Endodermal cell (in vitro differentiated cells): ENCODE measurements around the gene ADD1. TPM values are rescaled to one million over a fixed set of nuclear protein-coding genes. Genes with fewer than 3 reads are reported as not detected.

Experiments used
- DNase-seq: peaks from one replicate; pipeline ENCODE4 v3.0.0-alpha.2; 2017
- H3K27ac ChIP-seq: 2 replicates; pipeline ENCODE4 v1.5.1; 2013; ENCODE audit warnings: mild to moderate bottlenecking, low read depth, low read length, moderate library complexity
- H3K27me3 ChIP-seq: 2 replicates; pipeline ENCODE4 v1.6.1; 2013; ENCODE audit warnings: mild to moderate bottlenecking, low read length, moderate library complexity; ENCODE audit not compliant: insufficient read depth, control insufficient read depth, poor library complexity, severe bottlenecking
- H3K36me3 ChIP-seq: 2 replicates; pipeline ENCODE4 v1.7.0; 2013; ENCODE audit warnings: mild to moderate bottlenecking, low read length, moderate library complexity; ENCODE audit not compliant: control insufficient read depth, insufficient read depth
- H3K4me1 ChIP-seq: one replicate; pipeline ENCODE4 v1.7.0; 2013; ENCODE audit warnings: low read length; ENCODE audit not compliant: control insufficient read depth, insufficient read depth
- H3K4me3 ChIP-seq: 2 replicates; pipeline ENCODE4 v1.5.1; 2013; ENCODE audit warnings: mild to moderate bottlenecking, low read length, moderate library complexity
- H3K9ac ChIP-seq: 2 replicates; pipeline ENCODE4 v1.6.1; 2013; ENCODE audit warnings: mild to moderate bottlenecking, low read length, moderate library complexity; ENCODE audit not compliant: poor library complexity, severe bottlenecking; ENCODE audit errors: extremely low read depth
- H3K9me3 ChIP-seq: 2 replicates; pipeline ENCODE4 v1.6.1; 2013; ENCODE audit warnings: mild to moderate bottlenecking, low read length, moderate library complexity; ENCODE audit not compliant: control insufficient read depth
- H3K27ac Mint-ChIP-seq: 2 replicates; pipeline ENCODE4 v1.8.0; 2020; ENCODE audit warnings: mixed read lengths
- H3K27me3 Mint-ChIP-seq: 2 replicates; pipeline ENCODE4 v1.8.0; 2021; ENCODE audit warnings: mild to moderate bottlenecking, mixed read lengths; ENCODE audit not compliant: insufficient read depth
- H3K36me3 Mint-ChIP-seq: 2 replicates; pipeline ENCODE4 v1.8.0; 2020; ENCODE audit warnings: low read depth, mixed read lengths
- H3K4me1 Mint-ChIP-seq: 2 replicates; pipeline ENCODE4 v1.8.0; 2020; ENCODE audit warnings: mixed read lengths
- H3K4me3 Mint-ChIP-seq: 2 replicates; pipeline ENCODE4 v1.8.0; 2020; ENCODE audit warnings: mild to moderate bottlenecking, moderate library complexity, mixed read lengths
- H3K9me3 Mint-ChIP-seq: 2 replicates; pipeline ENCODE4 v1.8.0; 2020; ENCODE audit warnings: mild to moderate bottlenecking, mixed read lengths
- CTCF ChIP-seq: fragments of 200-600 bp; sonication (generic); conservative IDR thresholded peaks from 2 replicates; pipeline ENCODE4 v1.5.0; 2021; ENCODE audit warnings: antibody characterized with exemption, mild to moderate bottlenecking
- WGBS, 2 experiments: methylation state at CpG; one replicate each; pipeline versions ENCODE4 v1.1.5 to v1.1.7; 2013; ENCODE audit warnings: missing lambda C conversion rate in 2 of 2, mixed read lengths in 1 of 2; ENCODE audit not compliant: insufficient coverage in 1 of 2, insufficient read length in 1 of 2; 5-methylcytosine and 5-hydroxymethylcytosine counted together
- total RNA-seq, 2 donors: library from RNA; stranded (reverse); fragmentation: NEBNext Ultra II Directional in 1 of 2; extraction: Animal tissue kit (Norgen Biotek cat#: 25700) in 1 of 2; gene quantifications; 2 replicates in 1 of 2; 3 replicates in 1 of 2; pipeline ENCODE4 v1.2.1, GENCODE V29; 2021

ADD1 gene
- total RNA-seq, 2 donors from 2014 or later = 231 to 257 TPM

GRCh38 chr4:2866160-2866861, 22.7 kb downstream of the ADD1 start:
- H3K27me3 Mint-ChIP-seq = no peaks in the 10 kb centered on the region
- H3K9me3 ChIP-seq = no peaks in the 10 kb centered on the region
- no peak overlapping the region for H3K4me3 Mint-ChIP-seq
- peaks cover 3% of the 10 kb centered on the region for H3K36me3 Mint-ChIP-seq
- H3K4me1 Mint-ChIP-seq = peaks cover 75% of the 10 kb centered on the region
- peaks cover 19% of the 10 kb centered on the region for H3K36me3 ChIP-seq
- H3K27ac Mint-ChIP-seq = peak overlapping the region; percentile 94
- peak overlapping the region; percentile 8 for H3K9ac ChIP-seq
- TF ChIP-seq CTCF = no peak
- no peaks in the 10 kb centered on the region for H3K9me3 Mint-ChIP-seq
- peaks cover 43% of the 10 kb centered on the region for H3K4me1 ChIP-seq
- H3K4me3 ChIP-seq = peak overlapping the region; percentile 76
- H3K27ac ChIP-seq = no peak overlapping the region
- H3K27me3 ChIP-seq = no peaks in the 10 kb centered on the region
- no peak for DNase-seq
- WGBS, 2 experiments = 93 to 94% methylated on average over 4 to 9 of the region's 10 CpGs

GRCh38 chr4:2866891-2867290, 23.2 kb downstream of the ADD1 start:
- Histone ChIP-seq H3K27ac (no peak overlapping the region), H3K4me3 (peak overlapping the region; percentile 76), H3K9ac (peak overlapping the region; percentile 75), H3K9me3 (no peaks in the 10 kb centered on the region), H3K4me1 (peaks cover 38% of the 10 kb centered on the region), H3K36me3 (peaks cover 23% of the 10 kb centered on the region), H3K27me3 (no peaks in the 10 kb centered on the region)
- H3K9me3 Mint-ChIP-seq = no peaks in the 10 kb centered on the region
- no peaks in the 10 kb centered on the region for H3K27me3 Mint-ChIP-seq
- peaks cover 5% of the 10 kb centered on the region for H3K36me3 Mint-ChIP-seq
- H3K27ac Mint-ChIP-seq = peak overlapping the region; percentile 94
- WGBS, 2 experiments = 78 to 85% methylated on average over 3 to 5 of the region's 5 CpGs
- peak overlapping the region; percentile 51 for H3K4me3 Mint-ChIP-seq
- TF ChIP-seq CTCF = no peak
- DNase-seq = no peak
- H3K4me1 Mint-ChIP-seq = peaks cover 72% of the 10 kb centered on the region

- H3K9ac ChIP-seq = peak overlapping the region; percentile 75
- peaks cover 36% of the 10 kb centered on the region for H3K4me1 ChIP-seq
- WGBS, 2 experiments = 35 to 66% methylated on average over 6 to 10 of the region's 10 CpGs
- peaks cover 23% of the 10 kb centered on the region for H3K36me3 ChIP-seq
- peak; percentile 77 for DNase-seq
- no peaks in the 10 kb centered on the region for H3K9me3 Mint-ChIP-seq
- no peaks in the 10 kb centered on the region for H3K27me3 Mint-ChIP-seq
- H3K27me3 ChIP-seq = no peaks in the 10 kb centered on the region
- H3K4me3 ChIP-seq = peak overlapping the region; percentile 76
- peak overlapping the region; percentile 51 for H3K4me3 Mint-ChIP-seq
- peak overlapping the region; percentile 69 for H3K27ac ChIP-seq
- H3K36me3 Mint-ChIP-seq = peaks cover 6% of the 10 kb centered on the region
- H3K27ac Mint-ChIP-seq = peak overlapping the region; percentile 94
- TF ChIP-seq CTCF = no peak
- peaks cover 64% of the 10 kb centered on the region for H3K4me1 Mint-ChIP-seq
- no peaks in the 10 kb centered on the region for H3K9me3 ChIP-seq
Observed at GRCh38 chr4:2867758-2868491, 24.3 kb downstream of the ADD1 start.
